HG02588 (cell line): ENCODE data around the gene LRRTM2.

Experiments
- ATAC-seq: cut with Tn5 transposase; IDR thresholded peaks from one replicate; pipeline ENCODE4 v1.9.1; 2021; ENCODE audit warnings: mild to moderate bottlenecking, moderate library complexity; ENCODE audit not compliant: unreplicated experiment

Gene LRRTM2

DNA sequence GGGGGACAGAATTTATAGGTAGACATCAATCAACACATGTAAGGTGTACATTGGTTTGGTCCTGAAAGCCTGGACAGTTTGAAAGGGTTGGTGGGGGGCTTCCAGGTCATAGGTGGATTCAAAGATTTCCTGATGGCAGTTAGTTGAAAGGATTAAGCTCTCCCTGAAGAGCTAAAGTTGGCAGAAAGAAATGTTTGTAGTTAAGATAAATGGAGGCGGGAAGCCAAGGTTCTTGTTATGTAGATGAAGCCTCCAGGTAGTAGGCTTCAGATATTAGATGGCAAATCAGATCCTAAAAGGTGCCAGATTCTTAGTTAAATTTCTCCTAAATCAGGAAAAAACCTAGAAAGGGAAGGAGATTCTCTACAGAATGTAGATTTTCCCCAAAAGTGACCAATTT lies 9.0 kb upstream of the LRRTM2 start:
- ATAC-seq, result no peak

- no peak for ATAC-seq
Measured at GRCh38 chr5:138883211-138883610, 8.1 kb upstream of the LRRTM2 start.

- no peak for ATAC-seq
Measured at GRCh38 chr5:138878437-138879235, 3.5 kb upstream of the LRRTM2 start.

- ATAC-seq, result no peak
Measured at GRCh38 chr5:138876811-138877210, 1.7 kb upstream of the LRRTM2 start.

GRCh38 chr5:138875946-138876345 lies 811 bp upstream of the LRRTM2 start:
- ATAC-seq, result no peak

- ATAC-seq, result no peak
Measured at GRCh38 chr5:138875552-138875875, 379 bp upstream of the LRRTM2 start.

- ATAC-seq, result no peak
Measured at GRCh38 chr5:138874241-138874640, 894 bp downstream of the LRRTM2 start.

GRCh38 chr5:138873466-138874221 lies 1.5 kb downstream of the LRRTM2 start:
- ATAC-seq, result no peak

GRCh38 chr5:138872841-138873465 lies 2.2 kb downstream of the LRRTM2 start:
- ATAC-seq, result no peak

DNA sequence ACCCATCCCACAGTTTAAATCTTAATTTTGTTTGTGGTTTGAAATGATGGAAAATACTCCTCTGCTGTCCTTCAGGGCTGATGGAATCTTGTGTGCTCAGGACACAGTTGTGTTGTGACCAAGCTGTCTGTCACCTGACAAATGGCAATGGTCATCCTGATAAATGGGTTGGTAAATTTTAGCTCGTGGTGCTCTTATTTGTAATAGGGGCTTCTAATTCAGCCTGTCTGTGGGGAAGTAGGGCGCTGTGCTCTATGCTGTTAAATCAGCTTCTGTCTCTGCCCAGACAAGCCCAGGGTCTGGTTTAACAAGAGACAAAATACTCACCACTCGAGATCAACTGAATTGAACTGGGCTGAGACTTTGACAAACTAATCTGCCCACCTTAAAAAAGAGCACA lies 4.5 kb downstream of the LRRTM2 start:
- no peak for ATAC-seq

DNA sequence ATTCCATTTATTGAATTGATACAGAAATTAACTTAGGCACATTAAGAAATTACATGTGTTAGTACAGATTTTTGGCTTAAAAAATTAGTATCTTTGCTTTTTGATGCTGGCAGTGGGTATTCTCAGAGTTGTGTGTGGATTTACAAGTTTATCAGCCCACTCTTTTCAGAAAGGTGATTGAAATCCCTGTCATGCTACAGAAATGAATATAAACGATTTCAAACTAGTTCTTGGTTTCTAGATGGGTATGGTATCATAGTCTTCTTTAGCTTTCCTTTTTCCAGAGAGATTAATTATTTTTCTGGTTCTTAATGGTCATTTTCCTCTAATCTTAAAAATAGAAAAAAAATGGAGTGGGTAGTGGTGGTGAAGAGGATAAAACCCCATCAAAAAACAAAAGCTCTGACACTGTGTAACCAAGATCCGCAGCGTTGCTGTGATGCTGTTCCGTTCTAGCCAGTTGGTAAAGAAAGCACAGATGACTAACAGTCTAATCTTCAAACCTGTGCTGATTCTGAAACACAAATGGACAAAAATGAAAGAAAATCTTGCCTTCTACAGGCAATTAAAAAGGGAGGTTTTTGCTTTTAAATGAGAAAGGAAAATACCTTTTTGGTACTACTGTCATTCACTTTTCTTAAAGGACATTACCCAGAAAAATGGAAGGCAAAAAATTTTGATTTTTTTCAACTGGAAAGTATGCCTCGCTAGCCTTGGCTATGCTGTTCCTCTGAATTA lies 5.2 kb downstream of the LRRTM2 start:
- ATAC-seq, result no peak

DNA sequence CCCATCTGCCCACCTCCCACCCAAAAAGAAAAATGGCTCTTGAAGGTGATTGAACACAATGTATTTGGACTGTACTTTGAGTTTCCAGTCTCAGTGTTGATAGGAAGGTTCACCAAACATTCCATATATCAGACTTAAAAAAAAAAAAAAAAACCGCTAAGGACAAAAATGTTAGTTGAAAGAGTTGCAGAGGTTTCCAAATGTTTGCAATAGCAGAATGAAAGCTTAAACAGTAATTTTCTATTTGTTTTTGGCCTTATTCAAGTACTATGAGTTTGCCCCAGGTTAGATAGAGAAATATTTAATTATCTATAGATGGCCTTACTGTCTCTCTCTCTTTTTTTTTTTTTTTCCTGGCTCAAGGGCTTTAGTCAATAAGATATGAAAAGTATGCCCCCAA lies 6.1 kb downstream of the LRRTM2 start:
- ATAC-seq, result no peak

GRCh38 chr5:138867011-138867410 lies 8.1 kb downstream of the LRRTM2 start:
- ATAC-seq, result no peak

DNA sequence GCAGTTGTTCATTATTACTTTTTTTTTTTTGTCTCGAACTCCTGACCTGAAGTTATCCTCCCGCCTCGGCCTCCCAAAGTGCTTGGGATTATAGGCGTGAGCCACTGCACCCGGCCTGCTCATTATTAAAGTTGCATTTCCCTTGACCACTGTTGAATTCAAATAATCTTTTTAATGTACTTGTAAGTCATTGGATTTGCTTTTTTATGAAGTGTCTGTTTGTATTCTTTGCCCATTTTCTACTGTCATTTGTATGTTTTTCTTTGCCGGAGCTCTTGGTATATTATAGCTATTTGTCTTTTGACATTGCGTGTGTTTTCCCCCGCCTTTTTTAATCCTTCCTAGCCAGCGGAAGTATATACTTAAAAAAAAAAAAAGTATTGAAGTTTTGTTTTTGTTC lies 22.0 kb downstream of the LRRTM2 start:
- ATAC-seq, result no peak

DNA sequence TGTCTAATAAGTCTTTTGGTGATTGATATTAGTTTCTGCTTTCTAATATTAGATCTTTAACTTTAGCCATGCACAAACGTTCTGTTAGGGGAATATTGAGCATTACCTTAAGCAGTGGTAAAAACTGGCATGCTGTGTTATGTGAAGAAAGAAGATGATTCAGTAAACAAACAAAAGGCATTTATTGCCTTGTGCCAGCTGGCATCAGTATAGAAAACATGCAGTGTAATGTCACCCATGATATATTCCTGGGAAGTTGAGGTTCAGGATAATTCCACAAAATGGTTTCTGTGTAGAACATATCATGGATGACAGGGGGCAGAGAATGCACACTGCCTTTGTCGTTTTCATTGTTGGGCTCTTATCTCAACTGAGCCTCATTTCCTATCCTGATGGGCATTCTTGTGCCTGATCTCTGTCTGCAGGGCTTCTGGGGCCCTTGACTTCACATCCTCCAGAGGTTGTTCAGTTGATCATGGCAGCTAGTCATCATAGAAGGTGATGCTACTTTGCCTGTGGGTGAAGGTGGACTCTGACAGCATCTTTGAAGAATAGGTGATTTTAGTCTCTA lies 24.2 kb downstream of the LRRTM2 start:
- no peak for ATAC-seq

GRCh38 chr5:138849882-138850281 lies 25.3 kb downstream of the LRRTM2 start:
- no peak for ATAC-seq

DNA sequence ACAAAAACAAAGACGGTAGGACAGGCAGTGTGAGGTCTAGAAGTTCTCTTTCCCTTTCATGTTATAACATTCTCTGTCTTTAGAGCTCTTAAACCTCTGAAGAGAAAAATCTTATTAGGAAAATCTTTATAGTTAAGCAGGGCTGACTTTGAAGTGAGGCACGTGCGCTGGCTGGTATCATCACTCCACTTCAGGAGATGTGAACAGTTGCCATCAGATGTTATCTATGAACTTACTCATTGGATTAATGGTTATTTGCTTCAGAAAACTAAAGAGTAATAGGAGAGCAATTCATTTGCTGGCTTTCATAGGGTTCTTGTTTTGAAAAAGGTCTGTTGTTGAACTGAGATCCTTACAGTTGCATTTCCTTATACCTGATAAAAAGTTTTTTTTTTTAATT lies 25.7 kb downstream of the LRRTM2 start:
- ATAC-seq, result no peak

DNA sequence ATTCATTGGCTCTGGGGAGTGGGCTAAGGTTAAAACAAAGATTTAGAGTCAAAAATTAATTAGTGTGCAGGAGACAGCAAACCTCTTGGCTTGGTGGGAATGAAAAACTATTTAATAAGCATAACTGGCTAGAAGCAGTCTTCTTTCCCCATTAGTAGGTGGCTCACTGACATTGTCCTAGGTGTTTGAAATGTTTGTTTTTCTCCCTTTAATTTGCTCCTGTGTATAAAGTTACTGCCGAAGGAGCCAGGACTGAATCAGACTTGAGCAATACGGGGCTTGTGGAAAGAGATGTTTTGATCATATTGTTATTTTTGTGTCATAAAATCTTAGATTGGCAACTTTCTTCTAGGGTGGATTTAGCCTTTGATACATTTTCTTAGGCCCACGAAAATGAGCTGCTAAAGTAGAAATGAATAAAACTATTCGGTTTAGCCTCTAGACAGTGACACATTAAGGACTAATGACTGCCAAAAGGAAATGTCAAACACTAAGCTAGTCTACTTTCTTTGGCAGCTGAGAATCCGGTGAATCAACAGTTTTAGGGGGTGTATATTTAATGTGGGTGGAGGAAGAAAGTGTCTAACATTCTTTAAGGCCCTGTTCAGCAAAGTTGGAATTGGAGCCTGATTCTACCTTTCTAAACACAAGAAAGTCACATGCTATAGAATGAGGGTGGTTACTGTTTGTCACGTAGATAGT lies 30.2 kb downstream of the LRRTM2 start:
- no peak for ATAC-seq

DNA sequence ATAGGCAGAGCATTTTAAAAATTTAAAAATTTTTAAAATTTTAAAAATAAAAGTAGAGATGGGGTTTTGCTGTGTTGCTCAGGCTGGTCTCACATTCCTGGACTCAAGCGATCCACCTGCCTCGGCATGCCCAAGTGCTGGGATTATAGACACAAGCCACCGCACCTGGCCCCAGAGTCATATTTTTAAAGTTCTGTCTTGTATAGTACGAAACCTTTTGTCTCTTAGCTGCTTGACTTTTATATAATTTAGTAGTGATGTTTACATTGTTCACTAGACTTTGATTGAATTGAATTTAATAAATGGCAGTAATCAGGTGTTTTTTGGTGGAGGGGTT lies 31.0 kb downstream of the LRRTM2 start:
- ATAC-seq, result no peak

- no peak for ATAC-seq
Measured at GRCh38 chr5:138843316-138844124, 31.6 kb downstream of the LRRTM2 start.
